Activated CD8-positive, alpha-beta memory T cell treated with anti-CD3 and anti-CD28 coated beads for 36 hours (primary cell): ENCODE measurements around the gene ZFYVE19. TPM values are rescaled to one million over a fixed set of nuclear protein-coding genes. Genes with fewer than 3 reads are reported as not detected.

ENCODE experiments used
- CTCF ChIA-PET: fragments of 350-600 bp; sonication (Branson Sonifier 250); formaldehyde crosslinking; loops from one replicate; lab custom pipeline; 2021; ENCODE audit warnings: antibody characterized with exemption; lab: Charles Lee
- POLR2A ChIA-PET: fragments of 350-600 bp; sonication (Branson Sonifier 250); formaldehyde crosslinking; loops from one replicate; lab custom pipeline; 2021; ENCODE audit warnings: antibody characterized with exemption; lab: Charles Lee
- total RNA-seq, 2 experiments: library from RNA; stranded (reverse); gene quantifications; one replicate each; pipeline ENCODE4 v1.2.3, GENCODE V29; 2021

The ZFYVE19 gene
- total RNA-seq, 2 experiments from 2014 or later, result 21.9 to 22.3 TPM

GRCh38 chr15:40772014-40772413 is 34.9 kb upstream of the ZFYVE19 start:
- POLR2A ChIA-PET, result no interaction called here
- CTCF ChIA-PET, result interaction anchor here (1.1 kb wide), 1 partner anchor 16 kb away, joined by 3 read pairs; no protein-coding TSS in a partner anchor

GRCh38 chr15:40773496-40773895 is 33.4 kb upstream of the ZFYVE19 start:
- ChIA-PET POLR2A (interaction anchor here (0.6 kb wide), 2 partner anchors 28 to 108 kb away, joined by 7 read pairs; no protein-coding TSS in a partner anchor), CTCF (no interaction called here)

- CTCF ChIA-PET, result interaction anchor here (1.3 kb wide), 1 partner anchor 35 kb away, joined by 3 read pairs; no protein-coding TSS in a partner anchor
- POLR2A ChIA-PET, result interaction anchor here (0.6 kb wide), 2 partner anchors 27 to 108 kb away, joined by 7 read pairs; no protein-coding TSS in a partner anchor
Measured at GRCh38 chr15:40773902-40774301, 33.0 kb upstream of the ZFYVE19 start.

GRCh38 chr15:40775007-40775406 is 31.9 kb upstream of the ZFYVE19 start:
- ChIA-PET POLR2A (no interaction called here), CTCF (interaction anchor here (1.0 to 1.3 kb wide), 2 partner anchors 10 to 36 kb away, joined by 3 read pairs; partner anchors contain the start of gene GCHFR)

GRCh38 chr15:40775740-40776536 is 31.0 kb upstream of the ZFYVE19 start:
- ChIA-PET CTCF (interaction anchor here (1.5 to 2.1 kb wide), 2 partner anchors 11 to 97 kb away, joined by 3 to 6 read pairs; partner anchors contain the start of gene GCHFR), POLR2A (interaction anchor here (0.8 kb wide), 1 partner anchor 31 kb away, joined by 3 read pairs; the partner anchor contains the start of gene ZFYVE19)

GRCh38 chr15:40776537-40777141 is 30.2 kb upstream of the ZFYVE19 start:
- POLR2A ChIA-PET, result interaction anchor here (0.6 to 1.0 kb wide), 3 partner anchors 27 to 33 kb away, joined by 3 to 5 read pairs (median 4); partner anchors contain the start of gene ZFYVE19
- CTCF ChIA-PET, result interaction anchor here (0.5 to 2.1 kb wide), 3 partner anchors 12 to 98 kb away, joined by 3 to 6 read pairs (median 3); partner anchors contain the start of gene GCHFR

- POLR2A ChIA-PET, result interaction anchor here (0.5 kb wide), 1 partner anchor 221 kb away, joined by 4 read pairs; no protein-coding TSS in a partner anchor
- CTCF ChIA-PET, result interaction anchor here (0.6 to 1.6 kb wide), 15 partner anchors 9 to 103 kb away, joined by 3 to 13 read pairs (median 4); partner anchors contain the start of genes DNAJC17, GCHFR, RAD51 and ZFYVE19
Measured at GRCh38 chr15:40782609-40783227, 24.2 kb upstream of the ZFYVE19 start.

- ChIA-PET CTCF (interaction anchor here (1.0 to 1.4 kb wide), 3 partner anchors 15 to 90 kb away, joined by 3 to 4 read pairs (median 4); partner anchors contain the start of genes C15orf62 and RAD51), POLR2A (no interaction called here)
Measured at GRCh38 chr15:40785164-40785563, 21.7 kb upstream of the ZFYVE19 start.

GRCh38 chr15:40785814-40786213 is 21.1 kb upstream of the ZFYVE19 start:
- ChIA-PET POLR2A (interaction anchor here (0.6 kb wide), 1 partner anchor 1864 kb away, joined by 5 read pairs; no protein-coding TSS in a partner anchor), CTCF (interaction anchor here (0.6 to 1.4 kb wide), 4 partner anchors 15 to 90 kb away, joined by 3 to 4 read pairs (median 4); partner anchors contain the start of genes C15orf62 and RAD51)

GRCh38 chr15:40787344-40787841 is 19.5 kb upstream of the ZFYVE19 start:
- POLR2A ChIA-PET, result interaction anchor here (1.0 kb wide), 1 partner anchor 23 kb away, joined by 3 read pairs; no protein-coding TSS in a partner anchor

GRCh38 chr15:40787991-40788390 is 18.9 kb upstream of the ZFYVE19 start:
- POLR2A ChIA-PET, result interaction anchor here (1.0 kb wide), 1 partner anchor 24 kb away, joined by 3 read pairs; no protein-coding TSS in a partner anchor

More at GRCh38 chr15:40787344-40787841, 19.5 kb upstream of the ZFYVE19 start:
- CTCF ChIA-PET, result interaction anchor here (0.6 to 1.1 kb wide), 3 partner anchors 15 to 198 kb away, joined by 3 to 5 read pairs (median 4); no protein-coding TSS in a partner anchor

GRCh38 chr15:40789119-40789518 is 17.8 kb upstream of the ZFYVE19 start:
- CTCF ChIA-PET, result interaction anchor here (1.5 kb wide), 1 partner anchor 15 kb away, joined by 3 read pairs; no protein-coding TSS in a partner anchor
- POLR2A ChIA-PET, result interaction anchor here (0.6 kb wide), 1 partner anchor 48 kb away, joined by 3 read pairs; no protein-coding TSS in a partner anchor

More at GRCh38 chr15:40787991-40788390, 18.9 kb upstream of the ZFYVE19 start:
- CTCF ChIA-PET, result interaction anchor here (0.6 to 1.5 kb wide), 4 partner anchors 16 to 198 kb away, joined by 3 to 5 read pairs (median 4); no protein-coding TSS in a partner anchor

- POLR2A ChIA-PET, result no interaction called here
- CTCF ChIA-PET, result interaction anchor here (1.0 kb wide), 1 partner anchor 16 kb away, joined by 3 read pairs; no protein-coding TSS in a partner anchor
Measured at GRCh38 chr15:40789999-40790398, 16.9 kb upstream of the ZFYVE19 start.

- POLR2A ChIA-PET, result no interaction called here
- CTCF ChIA-PET, result interaction anchor here (0.8 to 1.0 kb wide), 2 partner anchors 12 to 15 kb away, joined by 3 read pairs; no protein-coding TSS in a partner anchor
Measured at GRCh38 chr15:40790718-40791117, 16.2 kb upstream of the ZFYVE19 start.

GRCh38 chr15:40792394-40792793 is 14.5 kb upstream of the ZFYVE19 start:
- ChIA-PET CTCF (interaction anchor here (1.2 to 1.5 kb wide), 2 partner anchors 10 to 23 kb away, joined by 4 to 5 read pairs; partner anchors contain the start of gene C15orf62), POLR2A (no interaction called here)

- POLR2A ChIA-PET, result no interaction called here
- CTCF ChIA-PET, result interaction anchor here (0.6 to 1.4 kb wide), 3 partner anchors 10 to 90 kb away, joined by 3 to 5 read pairs (median 3); no protein-coding TSS in a partner anchor
Measured at GRCh38 chr15:40793216-40793989, 13.5 kb upstream of the ZFYVE19 start.

- ChIA-PET CTCF (no interaction called here), POLR2A (no interaction called here)
Measured at GRCh38 chr15:40796041-40796440, 10.8 kb upstream of the ZFYVE19 start.
